Choroid plexus epithelial cell (primary cell): ENCODE measurements around the gene KCTD12.
"Not testable (repeated sequence)": the region's sequence is repeated elsewhere in the genome, so short reads cannot be mapped to it uniquely, and the experiment has no call there.

Experiments used
- DNase-seq: peaks from one replicate; pipeline ENCODE4 v3.0.0-alpha.2; 2010; ENCODE audit warnings: low read depth
- H3K4me3 ChIP-seq: 2 replicates; pipeline ENCODE4 v1.5.1; 2011; ENCODE audit warnings: low read depth, mild to moderate bottlenecking, control low read depth, low read length, moderate library complexity
- TF ChIP-seq, protein P1 (sequence below): conservative IDR thresholded peaks from 2 replicates; pipeline ENCODE4 v1.5.1; 2011; ENCODE audit warnings: low read depth, mild to moderate bottlenecking, control low read depth, inconsistent platforms, low read length, moderate library complexity

KCTD12 gene

DNA sequence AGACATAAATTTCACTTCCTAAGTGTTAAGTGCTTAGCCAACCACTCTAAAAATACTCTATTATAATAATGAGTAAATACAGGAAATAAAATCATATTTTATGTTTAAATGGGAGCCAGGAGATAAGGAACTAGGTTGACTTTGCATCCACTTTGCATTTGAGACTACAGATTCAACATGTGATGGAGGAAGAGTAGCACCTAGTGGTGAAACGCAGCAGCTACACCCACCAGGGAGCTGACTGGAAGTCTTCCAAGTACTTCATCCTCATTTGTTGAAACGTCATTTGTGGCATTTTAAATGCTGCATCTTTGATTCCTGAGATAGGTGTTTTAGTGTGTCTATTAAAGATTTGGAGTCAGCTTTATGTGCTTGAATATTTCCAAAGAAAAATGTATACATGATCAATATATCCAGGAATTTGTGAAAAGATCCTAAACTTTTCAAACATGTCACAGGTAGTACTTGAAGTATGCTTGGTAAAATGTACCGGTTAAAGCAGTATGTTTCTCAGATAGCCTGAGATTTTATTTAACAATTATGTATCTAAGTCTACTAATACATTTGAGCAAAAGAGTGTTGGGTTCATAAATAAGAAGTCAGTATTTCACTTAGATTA lies 17.4 kb upstream of the KCTD12 start:
- TF ChIP-seq, protein P1, sequence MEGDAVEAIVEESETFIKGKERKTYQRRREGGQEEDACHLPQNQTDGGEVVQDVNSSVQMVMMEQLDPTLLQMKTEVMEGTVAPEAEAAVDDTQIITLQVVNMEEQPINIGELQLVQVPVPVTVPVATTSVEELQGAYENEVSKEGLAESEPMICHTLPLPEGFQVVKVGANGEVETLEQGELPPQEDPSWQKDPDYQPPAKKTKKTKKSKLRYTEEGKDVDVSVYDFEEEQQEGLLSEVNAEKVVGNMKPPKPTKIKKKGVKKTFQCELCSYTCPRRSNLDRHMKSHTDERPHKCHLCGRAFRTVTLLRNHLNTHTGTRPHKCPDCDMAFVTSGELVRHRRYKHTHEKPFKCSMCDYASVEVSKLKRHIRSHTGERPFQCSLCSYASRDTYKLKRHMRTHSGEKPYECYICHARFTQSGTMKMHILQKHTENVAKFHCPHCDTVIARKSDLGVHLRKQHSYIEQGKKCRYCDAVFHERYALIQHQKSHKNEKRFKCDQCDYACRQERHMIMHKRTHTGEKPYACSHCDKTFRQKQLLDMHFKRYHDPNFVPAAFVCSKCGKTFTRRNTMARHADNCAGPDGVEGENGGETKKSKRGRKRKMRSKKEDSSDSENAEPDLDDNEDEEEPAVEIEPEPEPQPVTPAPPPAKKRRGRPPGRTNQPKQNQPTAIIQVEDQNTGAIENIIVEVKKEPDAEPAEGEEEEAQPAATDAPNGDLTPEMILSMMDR, result peak; percentile 100
- DNase-seq, result peak; percentile 93

DNA sequence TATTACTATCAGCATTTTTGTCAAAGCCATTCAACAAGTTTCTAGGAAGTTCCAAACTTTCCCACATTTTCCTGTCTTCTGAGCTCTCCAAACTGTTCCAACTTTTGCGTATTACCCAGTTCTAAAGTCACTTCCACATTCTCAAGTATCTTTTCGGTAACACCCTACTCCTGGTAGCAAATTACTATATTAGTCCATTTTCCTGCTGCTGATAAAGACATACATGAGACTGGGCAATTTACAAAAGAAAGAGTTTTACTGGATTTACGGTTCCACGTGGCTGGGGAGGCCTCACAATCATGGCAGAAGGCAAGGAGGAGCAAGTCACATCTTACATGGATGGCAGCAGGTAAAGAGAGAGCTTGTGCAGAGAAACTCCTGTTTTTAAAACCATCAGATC lies 12.9 kb upstream of the KCTD12 start:
- not testable (repeated sequence) for DNase-seq

More for the DNA sequence above, 17.4 kb upstream of the KCTD12 start:
- H3K4me3 ChIP-seq, result no peak overlapping the region

DNA sequence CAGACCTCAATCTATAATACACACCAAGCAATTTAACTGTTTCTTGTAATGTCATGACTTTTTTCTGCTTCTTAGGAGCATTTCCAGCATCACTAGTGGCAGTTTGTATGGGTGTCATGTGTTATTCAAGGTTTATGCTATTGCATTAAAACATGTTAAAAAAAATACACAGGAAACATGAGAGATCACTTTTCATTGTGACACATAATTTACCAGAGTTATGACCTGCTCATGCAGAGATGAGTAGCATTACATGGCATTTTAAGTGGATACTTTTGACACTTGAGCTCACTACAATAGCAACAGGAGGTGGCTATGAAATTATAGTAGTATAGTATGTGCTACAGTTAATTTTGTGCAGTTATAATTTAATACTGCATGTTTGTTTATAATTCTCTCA lies 11.0 kb upstream of the KCTD12 start:
- H3K4me3 ChIP-seq, DNase-seq: not testable (repeated sequence)

More for the DNA sequence above, 12.9 kb upstream of the KCTD12 start:
- not testable (repeated sequence) for H3K4me3 ChIP-seq

DNA sequence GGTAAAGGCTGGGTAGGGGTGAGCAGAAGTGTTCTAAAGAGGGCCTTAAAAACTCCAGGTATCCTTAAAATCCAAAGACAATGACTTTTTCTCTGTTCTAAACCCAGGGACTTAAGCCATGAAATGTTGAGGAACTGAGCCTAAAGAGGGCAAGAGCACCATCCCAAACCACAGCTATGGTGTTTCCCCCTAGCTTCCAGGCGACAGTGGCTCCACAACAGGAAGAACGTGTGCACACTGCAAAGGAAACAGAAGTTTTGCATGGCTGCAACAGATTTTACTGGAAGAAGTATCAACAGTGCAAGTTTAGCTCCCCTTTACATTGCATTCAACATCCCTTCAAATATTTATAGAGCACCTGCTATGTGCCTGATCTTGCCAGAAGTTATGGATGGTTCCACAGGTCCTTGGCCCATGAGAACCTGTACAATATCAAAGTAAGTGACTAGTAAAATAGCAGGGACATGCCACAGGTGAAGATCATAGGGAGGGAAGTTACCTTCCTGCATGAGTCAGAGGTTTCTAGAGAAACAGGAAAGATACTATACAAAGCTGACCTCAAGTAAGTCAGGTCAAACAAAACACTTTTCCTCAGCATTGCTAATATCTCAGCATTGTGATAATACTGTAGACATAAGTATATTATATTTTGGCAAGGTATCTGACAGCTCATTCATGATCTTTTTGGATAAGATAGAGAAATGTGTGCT lies 8.4 kb upstream of the KCTD12 start:
- TF ChIP-seq, protein P1, result no peak
- H3K4me3 ChIP-seq, result no peak overlapping the region
- DNase-seq, result no peak

DNA sequence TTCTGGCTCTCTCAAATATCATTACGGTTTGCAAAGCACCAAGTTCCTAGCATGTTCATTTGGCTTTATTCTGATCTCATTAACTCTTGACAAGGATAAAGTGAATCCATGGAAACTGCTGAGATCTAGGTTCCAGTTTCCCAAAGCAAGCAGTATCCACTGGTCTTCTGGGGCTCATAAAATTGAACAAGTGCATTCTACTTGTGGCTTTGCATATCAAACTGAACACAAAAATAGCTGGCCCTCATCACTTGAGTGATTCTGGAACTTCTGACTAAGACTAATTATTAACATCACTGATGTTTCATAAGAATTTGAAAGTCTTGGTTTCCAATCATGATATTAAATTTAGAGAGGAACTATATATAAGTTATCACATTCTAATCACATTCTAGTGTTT lies 6.3 kb upstream of the KCTD12 start:
- no peak for DNase-seq
- TF ChIP-seq, protein P1, result no peak
- no peak overlapping the region for H3K4me3 ChIP-seq

DNA sequence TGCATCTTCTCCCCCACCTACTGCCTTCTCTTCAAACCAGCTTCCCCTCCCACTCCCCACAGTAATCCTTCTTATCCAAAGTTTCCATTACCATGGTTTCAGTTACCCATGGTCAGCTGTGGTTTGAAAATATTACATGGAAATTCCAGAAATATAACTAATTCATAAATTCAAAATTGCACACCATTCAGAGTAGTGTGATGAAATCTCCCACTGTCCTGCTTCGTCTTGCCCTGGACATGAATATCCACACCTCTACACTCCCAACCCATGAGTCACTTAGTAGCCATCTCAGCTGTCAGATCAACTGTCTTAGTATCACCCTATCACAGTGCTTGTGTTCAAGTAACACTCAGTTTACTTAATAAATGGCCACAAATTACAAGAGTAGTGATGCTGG lies 3.8 kb upstream of the KCTD12 start:
- peak; percentile 80 for DNase-seq
- TF ChIP-seq, protein P1, result no peak
- no peak overlapping the region for H3K4me3 ChIP-seq

DNA sequence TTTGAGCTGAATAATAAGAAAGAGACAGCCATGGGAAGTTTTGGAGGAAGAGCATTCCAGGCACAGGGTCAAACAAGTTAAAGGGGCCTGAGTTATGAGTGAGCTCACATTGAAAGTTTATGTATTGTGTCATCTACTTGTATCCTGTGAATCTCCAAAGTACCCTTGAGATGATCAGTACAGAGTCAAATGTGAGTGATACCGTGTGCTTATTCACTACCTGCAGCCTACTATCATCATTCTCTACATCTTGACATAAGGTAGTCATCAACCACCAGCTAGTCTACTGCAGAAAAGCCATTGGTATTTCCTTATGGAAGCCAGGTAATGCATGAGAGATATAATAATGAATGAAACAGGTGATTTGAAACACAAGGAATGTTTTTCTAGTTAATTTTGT lies 3.0 kb upstream of the KCTD12 start:
- no peak for DNase-seq
- H3K4me3 ChIP-seq, result no peak overlapping the region
- TF ChIP-seq, protein P1, result no peak

DNA sequence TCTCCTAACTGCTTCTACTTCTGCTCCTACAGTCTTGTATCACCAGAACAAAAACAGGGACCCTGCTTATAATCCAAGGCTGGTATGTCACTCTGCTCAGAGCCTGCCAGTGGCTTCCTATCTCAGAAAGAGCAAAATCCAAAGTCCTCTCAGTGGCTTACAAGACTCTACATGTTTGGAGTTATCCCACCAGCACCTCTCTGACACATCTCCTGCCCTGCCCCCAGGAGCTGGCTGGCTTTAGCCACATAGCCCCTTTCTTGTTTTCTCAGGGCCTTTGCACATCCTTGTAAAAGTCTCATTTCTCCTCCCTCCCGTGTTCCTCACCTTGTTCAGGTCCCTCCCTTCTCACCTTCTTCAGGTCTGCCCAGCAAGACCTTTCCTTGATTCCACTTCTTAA lies 2.2 kb upstream of the KCTD12 start:
- DNase-seq, result no peak
- TF ChIP-seq, protein P1, result no peak
- no peak overlapping the region for H3K4me3 ChIP-seq
